HG03103 (cell line): ENCODE measurements around the gene GALR2.
"Not testable (repeated sequence)": the region's sequence is repeated elsewhere in the genome, so short reads cannot be mapped to it uniquely, and the experiment has no call there.

Experiments
- ATAC-seq: cut with Tn5 transposase; IDR thresholded peaks from one replicate; pipeline ENCODE4 v1.9.1; 2021; ENCODE audit warnings: low read depth; ENCODE audit not compliant: unreplicated experiment

GALR2 gene, protein sequence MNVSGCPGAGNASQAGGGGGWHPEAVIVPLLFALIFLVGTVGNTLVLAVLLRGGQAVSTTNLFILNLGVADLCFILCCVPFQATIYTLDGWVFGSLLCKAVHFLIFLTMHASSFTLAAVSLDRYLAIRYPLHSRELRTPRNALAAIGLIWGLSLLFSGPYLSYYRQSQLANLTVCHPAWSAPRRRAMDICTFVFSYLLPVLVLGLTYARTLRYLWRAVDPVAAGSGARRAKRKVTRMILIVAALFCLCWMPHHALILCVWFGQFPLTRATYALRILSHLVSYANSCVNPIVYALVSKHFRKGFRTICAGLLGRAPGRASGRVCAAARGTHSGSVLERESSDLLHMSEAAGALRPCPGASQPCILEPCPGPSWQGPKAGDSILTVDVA

DNA sequence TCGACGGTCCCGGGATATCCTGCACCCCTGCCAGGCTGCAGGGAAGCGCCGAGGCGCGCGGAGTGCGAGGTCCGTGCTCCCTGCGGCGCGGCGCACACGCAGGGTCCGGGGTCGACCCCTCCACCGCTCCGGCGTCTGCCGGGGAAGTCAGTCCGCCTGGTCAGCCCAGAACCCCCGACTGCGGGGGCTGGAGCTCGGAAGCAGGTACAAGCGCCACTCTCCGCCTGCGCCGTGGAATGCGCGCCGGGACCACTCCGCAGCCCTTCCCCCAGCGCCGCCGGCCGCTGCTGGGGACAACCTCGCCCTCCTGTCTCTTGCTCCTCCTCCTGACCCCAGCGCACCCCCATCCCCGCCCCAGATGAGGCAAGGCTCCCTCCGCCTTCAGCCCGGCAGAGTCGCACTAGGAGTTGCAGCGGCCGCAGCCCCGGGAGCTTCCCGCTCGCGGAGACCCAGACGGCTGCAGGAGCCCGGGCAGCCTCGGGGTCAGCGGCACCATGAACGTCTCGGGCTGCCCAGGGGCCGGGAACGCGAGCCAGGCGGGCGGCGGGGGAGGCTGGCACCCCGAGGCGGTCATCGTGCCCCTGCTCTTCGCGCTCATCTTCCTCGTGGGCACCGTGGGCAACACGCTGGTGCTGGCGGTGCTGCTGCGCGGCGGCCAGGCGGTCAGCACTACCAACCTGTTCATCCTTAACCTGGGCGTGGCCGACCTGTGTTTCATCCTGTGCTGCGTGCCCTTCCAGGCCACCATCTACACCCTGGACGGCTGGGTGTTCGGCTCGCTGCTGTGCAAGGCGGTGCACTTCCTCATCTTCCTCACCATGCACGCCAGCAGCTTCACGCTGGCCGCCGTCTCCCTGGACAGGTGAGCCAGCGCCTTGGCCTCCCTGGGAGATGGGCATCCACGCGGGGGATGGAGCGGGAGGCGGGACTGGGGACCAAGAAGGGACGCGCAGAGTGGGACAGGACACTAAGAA is at the start of gene GALR2:
TSS of gene GALR2 (plus strand) at position 392 of the 974 bp plus-strand sequence. CDS start at position 495, 103 bp downstream.
- ATAC-seq = no peak

DNA sequence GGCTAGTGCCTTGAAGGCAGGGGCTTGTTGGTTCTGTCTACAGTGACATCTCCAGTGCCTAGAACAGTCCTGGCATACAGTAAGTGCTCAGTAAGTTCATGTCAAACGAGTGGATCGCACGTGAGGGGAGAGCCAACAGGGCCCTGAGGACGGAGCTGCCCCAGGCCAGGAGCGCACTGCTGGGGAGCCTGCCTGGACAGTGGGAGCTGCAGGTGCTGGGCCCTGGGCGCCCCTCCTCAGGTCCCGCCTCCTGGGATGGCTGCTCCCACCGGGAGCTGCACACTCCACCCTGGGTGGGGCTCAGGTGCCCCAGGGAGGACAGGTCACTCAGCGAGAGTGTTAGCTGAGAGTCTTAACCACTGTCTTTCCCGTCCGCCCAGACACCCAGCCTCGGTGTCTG is 49.3 kb upstream of the GALR2 start:
- ATAC-seq = no peak

DNA sequence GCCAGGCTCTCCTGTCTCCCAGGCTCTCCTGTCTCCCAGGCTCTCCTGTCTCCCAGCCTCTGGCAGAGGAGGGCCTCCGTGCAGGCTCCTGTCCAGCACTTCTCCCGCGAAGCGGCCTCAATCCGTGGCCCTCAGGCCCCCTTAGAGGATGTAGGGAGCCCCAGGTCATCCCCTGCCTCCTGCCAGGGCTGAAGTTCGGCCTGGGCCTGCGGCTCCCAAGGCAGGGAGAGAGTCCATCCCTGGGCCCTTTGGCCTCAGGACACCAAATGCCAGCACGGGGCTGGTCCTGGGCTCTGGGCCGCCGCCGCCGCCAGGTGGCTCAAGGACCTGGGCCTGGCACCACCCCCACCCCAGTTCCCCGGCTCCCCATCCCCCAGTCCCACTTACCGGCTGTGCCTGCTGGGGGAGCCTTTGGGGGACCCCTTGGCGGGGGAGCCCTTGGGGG is 47.8 kb upstream of the GALR2 start:
- ATAC-seq = no peak

DNA sequence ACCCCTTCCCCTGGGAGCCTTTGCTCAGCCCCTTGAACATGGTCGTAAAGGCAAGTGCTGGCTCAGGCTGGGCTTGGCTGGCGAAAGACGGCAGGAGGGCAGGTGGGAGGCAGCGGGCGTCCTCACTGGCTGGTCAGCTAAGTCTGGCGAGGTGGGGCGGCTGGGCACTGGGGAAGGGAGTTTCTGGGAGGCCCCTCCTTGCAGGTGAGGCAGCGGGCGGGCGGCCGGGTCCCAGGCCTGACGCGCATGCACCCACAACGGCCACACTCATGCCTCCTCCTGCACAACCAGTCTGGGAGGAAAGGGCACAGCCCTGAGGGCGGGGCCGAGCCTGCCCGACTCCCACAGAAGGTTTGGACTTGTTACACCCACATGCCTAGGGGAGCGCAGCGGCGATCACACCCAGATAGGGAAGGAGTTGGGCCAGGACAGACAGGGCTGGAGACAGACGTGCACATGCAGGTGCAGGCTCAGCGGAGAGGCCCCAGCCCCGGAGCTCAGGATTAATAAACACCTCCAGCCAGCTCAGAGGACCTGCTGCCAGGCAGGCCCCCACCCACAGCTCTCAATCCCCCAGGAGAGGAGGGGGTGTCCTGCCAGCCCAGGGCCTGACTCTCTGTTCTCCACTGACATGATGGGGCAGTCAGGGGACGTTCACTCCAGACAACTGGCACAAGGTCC is 47.3 kb upstream of the GALR2 start, which contains the start of gene EVPL:
TSS of gene EVPL (minus strand) at position 148 of the 681 bp plus-strand sequence. CDS start at position 40, 108 bp downstream.
- no peak for ATAC-seq

DNA sequence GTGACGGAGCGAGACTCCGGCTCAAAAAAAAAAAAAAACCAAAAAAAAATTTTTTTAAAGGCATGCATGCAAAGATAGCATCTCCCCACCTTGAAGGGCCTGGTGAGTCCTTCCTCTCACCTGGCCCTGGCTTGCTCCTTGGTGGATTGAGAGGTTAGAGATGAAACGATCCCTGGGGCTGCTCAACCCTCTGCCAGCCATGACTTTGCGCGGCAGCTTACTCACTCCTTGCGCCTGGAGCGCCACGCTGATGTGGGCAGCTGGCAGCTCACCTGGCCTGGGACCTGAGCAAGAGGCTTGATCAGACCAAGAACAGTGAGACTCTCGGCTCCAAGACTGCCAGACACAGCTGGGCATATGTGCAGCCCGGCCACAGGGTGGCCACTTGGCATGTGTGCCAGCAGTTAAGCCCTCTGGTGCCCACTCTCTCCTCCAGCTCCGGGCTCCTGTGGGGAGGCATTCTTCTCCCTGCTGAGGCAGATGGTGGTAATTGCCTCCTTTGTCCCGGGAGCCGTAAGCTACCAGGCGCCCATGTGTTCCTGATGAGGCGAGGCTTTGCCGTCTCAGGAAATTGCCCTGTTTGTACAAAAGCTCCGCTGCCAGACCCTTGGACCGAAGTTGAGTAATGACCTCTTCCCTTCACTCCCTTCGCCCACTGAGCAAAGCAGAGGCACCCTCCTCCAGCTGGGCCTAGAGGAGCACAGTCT is 42.4 kb upstream of the GALR2 start:
- no peak for ATAC-seq

DNA sequence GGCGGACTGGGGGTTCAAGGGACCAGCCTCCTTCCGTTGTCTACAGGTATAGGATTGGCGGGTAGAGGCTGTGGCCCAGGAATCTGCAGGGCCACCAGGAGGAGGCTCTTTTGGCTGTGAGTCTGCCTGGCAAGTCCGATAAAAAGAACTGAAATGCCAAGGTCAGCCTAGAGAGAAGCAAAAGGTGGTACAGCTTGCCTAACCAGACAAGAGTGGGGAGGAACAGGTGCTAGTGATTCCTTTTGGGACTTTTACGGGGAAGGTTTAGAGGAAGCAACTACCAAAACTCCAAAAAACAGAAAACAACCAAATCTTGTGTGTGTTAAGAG is 41.8 kb upstream of the GALR2 start:
- no peak for ATAC-seq

DNA sequence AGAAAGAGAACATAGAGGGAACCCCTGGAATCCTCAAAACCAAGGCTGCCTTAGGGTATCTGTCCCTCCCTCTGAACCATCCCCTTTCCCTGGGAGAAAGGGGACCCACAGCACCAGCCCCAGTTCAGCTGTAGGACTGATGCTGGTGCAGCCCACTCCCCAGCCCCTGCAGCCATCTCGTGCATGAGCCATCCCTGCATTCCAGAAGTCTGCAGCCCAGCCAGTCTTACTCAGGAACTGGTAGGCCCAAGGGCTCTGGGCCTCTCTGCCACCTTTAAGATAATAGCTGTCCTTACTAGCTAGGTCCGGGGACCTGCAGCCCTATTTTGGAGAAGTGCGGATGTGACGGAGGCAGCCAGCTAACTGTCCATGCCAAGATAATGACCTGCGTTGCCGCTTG is 41.4 kb upstream of the GALR2 start:
- no peak for ATAC-seq

DNA sequence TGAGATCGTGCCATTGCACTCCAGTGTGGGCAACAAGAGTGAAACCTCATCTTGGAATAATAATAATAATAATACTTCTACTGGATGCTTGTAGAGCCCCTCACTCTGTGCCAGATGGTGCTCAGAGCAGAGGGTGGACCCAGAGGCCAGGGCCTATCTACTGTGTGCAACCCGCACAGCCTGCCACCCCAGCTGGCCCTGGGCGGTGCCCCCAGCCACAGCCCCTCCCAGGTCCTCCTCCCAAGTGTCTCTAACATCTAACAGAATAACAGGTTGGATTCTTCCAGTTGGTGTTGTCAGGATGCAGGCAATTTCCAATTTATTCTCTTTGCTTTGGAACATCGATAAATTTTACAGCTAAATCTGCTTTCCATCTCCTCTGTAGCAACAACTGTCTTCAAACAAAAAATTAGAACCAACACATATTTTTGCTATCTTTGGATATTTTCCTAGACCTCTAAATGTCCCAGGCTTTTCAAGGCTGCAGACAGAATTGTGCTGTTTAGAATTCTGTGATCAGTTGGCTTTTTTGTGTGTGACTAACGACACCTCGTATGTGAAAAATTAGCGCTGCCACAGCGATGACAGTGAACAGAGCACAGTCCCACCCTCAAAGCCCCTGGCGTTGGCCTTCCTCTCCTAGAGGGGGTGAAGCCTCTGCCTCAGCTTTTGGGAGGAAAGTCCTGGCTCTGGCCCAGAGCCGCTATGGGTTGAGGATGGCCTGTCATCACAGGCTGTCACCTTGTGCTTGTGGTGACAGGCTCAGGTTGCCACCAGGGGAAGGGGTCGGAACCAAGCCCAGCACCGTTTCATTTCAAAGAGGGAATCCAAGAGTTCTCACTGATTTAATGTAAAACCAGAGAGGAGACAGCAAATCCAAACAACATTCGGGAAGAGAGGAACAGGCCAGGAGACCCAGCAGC is 39.9 kb upstream of the GALR2 start:
- no peak for ATAC-seq

DNA sequence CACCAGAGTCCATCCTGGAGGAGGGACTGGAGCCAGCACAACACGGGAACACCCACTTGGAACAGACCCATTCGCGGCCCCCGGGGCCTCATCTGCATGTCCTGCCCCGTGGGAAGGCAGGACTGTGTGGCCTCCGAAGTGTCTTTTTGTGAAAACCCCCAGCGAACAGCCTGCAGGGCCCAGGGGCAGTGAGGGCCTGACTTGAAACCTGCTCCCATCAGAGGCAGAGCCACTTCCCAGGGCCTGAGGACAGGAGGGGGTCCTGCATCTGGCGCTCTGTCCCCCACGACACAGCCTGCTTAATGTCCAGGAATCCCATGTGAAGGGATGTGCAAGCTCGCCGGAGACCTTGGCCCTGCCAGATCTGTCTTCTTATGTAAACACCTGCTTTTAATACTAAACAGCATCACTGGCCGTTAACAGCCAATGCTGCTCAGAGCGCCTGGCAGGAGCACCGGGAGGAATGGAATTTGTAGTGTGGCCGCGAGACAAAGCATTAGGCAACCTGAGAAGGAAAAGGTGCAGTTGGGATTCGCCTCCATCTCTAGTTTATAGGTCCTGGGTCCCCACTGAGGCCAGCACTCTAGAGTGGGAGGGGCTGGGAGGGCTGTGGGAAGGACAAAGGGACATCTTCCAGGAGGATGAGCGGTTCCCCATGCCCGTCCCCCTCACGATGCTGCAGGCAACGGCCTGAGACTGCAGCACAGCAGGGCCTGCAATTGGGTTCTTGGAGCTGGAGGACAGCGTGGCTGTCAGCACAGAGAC is 37.9 kb upstream of the GALR2 start:
- no peak for ATAC-seq

DNA sequence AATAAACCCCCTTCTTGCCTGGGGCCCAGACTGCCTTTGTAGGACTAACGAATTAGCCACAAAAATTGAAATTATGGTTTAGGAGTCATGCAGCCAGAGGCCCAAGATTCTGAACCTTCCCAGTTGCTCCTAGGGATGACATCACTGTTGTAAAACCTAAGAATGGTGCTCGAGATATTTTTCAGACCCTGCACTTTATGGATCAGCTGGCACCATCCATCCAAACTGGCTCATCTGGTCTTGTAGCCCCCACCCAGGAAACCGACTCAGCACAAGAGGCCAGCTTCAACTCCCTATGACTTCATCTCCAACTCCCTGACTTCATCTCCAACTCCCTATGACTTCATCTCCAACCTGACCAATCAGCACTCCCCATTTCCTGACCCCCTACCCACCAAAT is 36.5 kb upstream of the GALR2 start:
- ATAC-seq = no peak

DNA sequence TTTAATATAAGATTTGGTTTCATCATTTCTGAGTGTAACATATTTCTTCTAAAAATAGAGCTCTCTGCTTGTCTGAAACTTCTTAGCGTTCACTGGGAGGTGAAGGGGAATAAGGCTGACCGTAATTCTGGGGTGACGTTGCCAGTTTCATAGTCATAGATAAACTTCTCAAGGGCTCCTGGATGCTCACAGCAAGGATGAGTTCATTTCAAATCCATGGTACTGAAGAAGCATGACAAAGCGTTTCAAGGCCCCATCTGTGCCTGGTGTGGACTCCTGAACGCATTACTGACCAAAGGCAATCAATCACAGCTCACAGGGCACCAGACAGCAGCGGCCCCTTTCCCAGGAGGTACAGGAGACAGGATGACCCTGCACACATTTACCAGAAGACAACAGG is 35.5 kb upstream of the GALR2 start:
- no peak for ATAC-seq

DNA sequence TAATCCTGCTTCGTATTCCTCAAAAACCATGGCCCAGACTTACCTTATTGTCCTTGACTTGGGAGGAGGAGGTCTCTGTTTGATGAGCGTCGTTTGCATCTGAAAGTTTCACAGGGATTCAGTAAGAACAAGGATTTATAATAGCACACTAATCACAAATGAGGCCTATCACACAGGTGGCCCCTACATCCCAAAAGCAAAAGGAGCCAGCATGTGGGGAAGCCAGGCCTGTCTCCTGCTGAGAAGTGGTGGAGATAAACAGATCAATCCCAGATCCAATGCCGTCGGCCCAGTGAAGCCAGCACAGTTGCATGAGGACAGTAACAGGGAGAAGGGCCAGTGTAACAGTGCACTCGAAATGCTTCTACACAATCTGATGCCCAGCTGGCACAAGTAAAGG is 34.2 kb upstream of the GALR2 start:
- no peak for ATAC-seq

DNA sequence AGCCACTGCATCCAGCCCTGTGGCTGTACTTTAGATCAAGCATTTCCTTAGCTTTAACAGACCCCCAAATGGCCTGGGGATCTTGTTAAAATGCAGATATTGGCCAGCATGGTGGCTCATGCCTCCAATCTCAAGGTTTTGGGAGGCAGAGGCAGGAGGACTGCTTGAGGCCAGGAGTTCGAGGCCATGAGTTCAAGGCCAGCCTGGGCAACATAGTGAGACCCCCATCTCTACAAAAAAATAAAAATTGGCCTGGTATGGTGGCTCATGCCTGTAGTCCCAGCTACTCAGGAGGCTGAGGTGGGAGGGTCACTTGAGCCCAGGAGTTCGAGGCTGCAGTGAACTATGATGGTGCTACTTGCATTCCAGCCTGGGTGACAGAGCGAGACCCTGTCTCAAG is 31.7 kb upstream of the GALR2 start:
- not testable (repeated sequence) for ATAC-seq

DNA sequence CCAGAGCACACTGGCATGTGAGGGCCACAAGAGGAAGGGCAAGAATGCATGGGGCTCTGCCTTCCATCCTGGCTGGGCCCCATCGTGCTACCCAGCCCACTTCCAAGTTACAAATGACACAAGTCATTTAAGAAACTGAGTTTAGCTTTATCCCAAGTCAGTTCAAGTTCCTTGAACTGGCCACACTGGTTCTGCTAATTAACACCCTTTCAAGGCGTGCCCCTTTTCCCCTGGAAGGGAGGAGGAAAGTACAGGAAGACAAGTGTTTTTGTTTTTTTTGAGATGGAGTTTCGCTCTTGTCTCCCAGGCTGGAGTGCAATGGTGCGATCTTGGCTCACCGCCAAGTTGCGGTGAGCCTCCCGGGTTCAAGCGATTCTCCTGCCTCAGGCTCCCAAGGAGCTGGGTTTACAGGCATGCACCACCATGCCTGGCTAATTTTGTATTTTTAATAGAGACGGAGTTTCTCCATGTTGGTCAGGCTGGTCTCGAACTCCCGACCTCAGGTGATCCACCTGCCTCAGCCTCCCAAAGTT is 30.0 kb upstream of the GALR2 start:
- ATAC-seq = not testable (repeated sequence)

DNA sequence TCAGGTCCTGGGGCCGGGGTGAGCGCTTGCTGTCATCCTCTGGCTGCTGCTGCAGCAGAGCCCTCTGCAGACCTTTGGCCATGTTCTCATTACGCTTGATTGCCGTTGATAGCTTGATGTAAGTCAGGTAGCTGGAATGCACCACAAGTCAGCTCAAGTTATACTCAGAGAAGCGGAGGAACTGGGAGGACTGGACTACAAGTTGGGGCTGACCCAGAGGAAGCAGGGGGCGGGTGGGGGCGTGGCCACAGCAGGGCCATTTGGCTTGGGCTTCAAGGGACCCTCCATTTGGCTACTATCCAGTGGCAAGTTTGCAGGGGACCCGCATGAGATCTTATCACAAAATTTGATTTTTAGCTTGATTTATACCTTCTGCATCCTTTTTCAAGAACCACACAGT is 28.5 kb upstream of the GALR2 start:
- ATAC-seq = no peak

DNA sequence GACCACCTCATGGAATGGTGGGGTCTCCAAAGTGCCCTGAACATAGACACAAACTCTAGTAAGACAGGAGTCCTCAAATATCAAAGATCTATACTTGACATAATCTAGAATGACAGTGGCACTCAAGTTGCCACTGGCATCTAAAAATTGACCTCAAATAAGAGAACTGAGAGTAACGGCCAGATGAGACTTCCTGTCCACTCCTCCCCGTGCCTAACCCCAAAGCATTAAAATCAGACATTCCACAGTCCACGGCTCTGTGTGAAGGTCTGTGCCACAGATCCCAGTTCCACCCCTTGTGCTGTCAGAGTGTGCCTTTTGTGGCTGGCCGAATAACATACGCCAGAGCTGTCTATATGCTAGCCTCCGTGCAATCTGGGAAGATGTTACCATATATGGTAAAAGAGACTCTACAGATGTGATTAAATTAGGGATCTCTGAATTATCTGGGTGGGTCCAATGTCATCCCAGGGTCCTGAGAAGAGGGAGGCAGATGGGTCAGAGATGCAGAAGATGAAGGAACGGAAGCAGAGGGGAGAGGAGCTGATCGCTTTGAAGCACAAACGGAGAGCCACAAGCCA is 26.5 kb upstream of the GALR2 start:
- ATAC-seq = no peak

DNA sequence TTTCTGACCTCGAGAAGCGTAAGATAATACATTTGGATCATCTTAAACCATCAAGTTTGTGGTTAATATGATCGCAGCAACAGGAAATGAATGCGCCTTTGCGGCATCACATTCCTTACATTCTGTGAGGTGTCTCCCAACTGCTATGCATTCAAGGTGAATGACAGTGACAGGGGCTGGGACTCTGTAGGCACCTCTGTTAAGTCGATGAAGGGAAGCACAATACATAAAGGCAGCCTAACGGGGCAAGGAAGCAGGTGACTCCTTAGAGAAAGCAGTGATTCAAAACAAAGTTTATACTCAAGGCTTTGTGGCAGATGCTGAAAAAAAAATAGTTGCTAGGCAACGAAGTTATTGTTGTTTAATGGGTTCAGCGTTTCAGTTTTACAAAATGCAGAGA is 25.9 kb upstream of the GALR2 start:
- ATAC-seq = no peak

DNA sequence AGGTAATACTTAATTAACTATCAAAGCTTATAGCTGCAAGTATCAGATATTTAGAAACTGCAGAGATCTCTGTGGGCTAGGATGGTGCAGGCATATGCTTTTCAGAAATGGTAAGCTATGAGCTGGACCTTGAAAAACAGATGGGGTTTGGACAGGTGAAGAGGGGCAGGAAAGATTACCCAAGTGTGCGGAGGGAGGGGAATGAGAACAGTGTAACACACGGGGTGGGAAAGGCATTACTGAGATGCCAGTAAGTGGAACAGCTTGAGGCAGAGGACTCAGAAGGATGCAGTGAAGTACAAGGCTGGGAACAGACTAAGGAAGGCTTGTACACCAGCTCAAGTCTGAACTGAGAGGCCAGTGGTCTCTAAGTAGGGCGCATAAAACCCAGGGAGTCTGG is 25.3 kb upstream of the GALR2 start:
- no peak for ATAC-seq
